HG02981 (cell line): ENCODE data around the gene RHOBTB1.

Experiments
- ATAC-seq: cut with Tn5 transposase; IDR thresholded peaks from one replicate; pipeline ENCODE4 v1.9.1; 2021; ENCODE audit warnings: mild to moderate bottlenecking, moderate library complexity; ENCODE audit not compliant: unreplicated experiment

RHOBTB1 gene

DNA sequence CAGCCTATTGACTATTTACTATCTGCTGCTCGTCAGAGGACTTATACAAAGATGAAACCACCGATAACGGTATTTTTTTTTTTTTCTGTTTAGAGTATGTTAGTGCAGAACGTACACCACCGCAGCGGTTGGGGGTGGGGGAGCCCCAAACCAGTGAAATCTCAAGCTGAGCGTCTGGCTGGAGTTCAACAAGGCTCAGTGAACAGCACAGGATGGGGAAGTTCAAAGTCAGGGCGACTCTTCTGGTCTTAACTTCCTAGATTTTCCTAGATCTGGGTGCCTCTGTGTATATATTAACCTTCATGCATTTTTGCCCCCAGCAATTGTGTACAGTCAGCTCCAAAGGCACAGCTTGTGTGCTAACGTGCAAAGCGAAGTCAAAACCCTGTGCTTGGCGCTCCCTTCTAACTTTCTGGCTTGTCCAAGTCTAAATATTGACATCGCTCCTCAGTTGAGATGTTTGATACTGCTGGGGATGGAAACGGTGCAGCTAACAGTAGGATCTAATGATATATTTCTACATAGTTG lies 1.1 kb downstream of the RHOBTB1 start:
- peak; percentile 60 for ATAC-seq

DNA sequence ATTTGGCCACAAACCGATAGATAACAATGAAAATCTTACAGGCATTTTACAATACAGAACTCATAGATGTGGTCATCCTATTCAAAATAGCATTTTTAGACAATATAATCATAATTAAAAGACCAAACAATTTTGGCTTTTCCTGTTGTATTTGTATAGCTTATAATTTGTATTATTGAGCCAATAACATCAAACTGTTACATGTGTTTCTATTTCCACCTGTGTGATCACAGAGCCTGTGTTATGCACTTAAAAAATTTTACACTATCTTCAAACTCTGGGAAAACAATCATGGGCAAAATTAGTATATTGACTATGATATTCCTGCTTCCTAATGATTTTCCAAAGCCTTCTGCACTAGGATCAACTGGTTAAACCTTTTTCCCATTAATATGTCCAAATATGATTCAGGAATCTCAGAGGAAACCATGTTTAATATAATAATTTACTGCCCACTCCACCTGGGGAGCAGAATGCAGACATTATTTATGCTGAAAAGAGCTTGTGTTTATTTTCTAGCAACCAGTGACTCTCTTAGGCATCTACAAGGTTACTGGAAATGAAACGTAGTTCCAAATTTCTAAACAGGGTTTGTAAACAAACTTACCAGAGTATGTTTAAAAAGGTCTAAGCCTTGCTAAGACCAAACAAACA lies 1.7 kb downstream of the RHOBTB1 start:
- no peak for ATAC-seq

GRCh38 chr10:60940446-60940845 lies 3.5 kb downstream of the RHOBTB1 start:
- ATAC-seq = no peak

- no peak for ATAC-seq
Measured at GRCh38 chr10:60937784-60938654, 6.0 kb downstream of the RHOBTB1 start.

DNA sequence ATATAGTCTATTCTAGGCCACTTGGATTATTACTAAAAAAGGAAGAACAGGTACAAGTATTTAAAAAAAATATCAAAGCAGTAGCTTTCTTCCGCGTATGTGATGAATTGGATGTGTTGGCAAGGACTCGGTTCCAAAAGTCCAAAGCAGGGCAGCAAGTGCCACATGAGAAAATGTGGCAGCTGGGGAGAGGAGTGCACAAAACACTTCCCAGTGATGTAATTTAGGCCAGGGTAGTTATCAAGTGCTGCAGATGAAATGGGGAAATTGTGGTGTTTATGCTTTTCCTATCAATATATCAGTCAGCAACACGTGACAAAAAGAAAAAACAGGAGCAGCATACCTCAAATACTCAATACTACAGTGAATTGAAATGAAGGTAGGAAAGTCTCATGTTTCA lies 7.0 kb downstream of the RHOBTB1 start:
- ATAC-seq = no peak

DNA sequence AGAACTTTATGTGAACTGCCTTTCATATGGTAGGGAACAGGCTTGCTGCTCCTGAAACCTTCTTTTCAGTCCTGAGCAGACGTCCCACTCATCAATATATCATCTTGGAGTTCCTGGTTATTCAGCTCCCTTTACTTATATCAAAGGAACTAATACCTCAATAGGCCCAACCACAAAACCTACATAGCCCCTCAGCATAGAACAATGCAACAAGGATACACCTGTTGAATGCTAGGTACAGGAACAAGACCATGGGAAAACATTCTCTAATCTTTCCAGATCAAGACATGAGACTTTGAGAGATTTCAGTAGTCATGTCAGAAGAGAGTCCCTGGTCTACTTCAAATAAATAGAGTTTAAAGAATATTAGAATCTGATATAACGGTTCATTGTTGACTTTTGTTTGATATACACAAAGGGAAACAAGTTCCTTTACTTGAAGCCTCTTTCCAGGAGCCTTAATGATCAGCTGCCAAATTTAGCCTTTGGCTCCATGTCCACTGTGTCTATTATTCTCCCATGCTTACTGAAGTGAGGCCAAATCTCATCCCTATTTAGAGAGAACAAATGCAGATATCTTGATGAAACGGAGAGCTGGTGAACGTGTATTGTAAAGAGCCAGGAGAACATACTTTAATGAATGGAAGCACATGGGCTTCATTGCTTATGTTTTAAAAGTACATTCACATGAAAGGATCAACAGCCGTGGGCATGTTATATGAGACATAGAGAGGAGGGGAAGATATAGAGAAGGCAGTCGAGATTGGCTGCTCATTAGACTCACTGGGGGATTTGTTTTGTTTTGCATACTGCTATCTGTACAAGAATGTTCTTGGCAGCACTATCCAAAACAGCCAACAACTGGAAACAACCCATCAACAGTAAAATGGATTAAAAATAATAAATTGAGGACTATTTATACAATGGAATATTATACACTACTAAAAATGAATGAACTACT lies 9.5 kb downstream of the RHOBTB1 start:
- ATAC-seq = no peak

- no peak for ATAC-seq
Measured at GRCh38 chr10:60932756-60933155, 11.2 kb downstream of the RHOBTB1 start.

DNA sequence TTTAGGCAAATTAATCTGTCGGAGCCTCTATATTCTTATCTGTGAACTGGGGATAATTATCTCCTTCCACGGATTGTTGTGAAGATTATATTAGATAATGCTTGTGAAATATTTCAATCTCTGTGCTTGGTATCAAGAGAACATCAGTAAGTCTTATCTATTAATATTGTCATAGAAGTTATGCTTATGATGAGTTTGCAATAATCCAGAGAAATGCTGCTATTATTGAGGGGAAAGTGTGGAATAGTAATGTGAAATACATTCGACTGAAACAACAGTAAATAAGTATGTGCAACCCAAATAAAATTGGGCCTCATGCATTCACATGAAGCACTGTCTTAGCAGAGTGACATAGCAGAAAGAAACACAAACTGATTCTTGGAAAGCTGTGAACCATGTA lies 13.7 kb downstream of the RHOBTB1 start:
- ATAC-seq = no peak

DNA sequence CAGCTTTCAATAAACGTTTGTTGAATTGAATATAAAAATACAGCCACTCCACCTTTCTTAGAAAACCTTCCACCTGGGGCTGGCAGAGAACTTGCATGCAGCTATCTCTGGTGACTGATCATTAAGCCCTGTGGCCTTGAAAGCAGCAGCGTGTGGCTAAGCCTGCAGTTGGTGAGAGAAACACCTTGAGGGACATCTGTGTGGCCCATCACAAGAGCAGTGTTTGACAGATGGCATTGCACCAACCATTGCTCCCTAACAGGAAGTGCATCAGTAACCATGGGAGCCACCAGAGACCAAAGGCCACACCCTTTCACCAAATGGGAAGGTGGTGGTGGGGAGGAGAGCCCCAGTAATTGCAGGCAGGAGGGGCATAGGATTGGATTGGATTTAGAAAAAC lies 22.4 kb downstream of the RHOBTB1 start:
- no peak for ATAC-seq

- ATAC-seq = no peak
Measured at GRCh38 chr10:60920479-60920878, 23.5 kb downstream of the RHOBTB1 start.

GRCh38 chr10:60919551-60919950 lies 24.4 kb downstream of the RHOBTB1 start:
- no peak for ATAC-seq

DNA sequence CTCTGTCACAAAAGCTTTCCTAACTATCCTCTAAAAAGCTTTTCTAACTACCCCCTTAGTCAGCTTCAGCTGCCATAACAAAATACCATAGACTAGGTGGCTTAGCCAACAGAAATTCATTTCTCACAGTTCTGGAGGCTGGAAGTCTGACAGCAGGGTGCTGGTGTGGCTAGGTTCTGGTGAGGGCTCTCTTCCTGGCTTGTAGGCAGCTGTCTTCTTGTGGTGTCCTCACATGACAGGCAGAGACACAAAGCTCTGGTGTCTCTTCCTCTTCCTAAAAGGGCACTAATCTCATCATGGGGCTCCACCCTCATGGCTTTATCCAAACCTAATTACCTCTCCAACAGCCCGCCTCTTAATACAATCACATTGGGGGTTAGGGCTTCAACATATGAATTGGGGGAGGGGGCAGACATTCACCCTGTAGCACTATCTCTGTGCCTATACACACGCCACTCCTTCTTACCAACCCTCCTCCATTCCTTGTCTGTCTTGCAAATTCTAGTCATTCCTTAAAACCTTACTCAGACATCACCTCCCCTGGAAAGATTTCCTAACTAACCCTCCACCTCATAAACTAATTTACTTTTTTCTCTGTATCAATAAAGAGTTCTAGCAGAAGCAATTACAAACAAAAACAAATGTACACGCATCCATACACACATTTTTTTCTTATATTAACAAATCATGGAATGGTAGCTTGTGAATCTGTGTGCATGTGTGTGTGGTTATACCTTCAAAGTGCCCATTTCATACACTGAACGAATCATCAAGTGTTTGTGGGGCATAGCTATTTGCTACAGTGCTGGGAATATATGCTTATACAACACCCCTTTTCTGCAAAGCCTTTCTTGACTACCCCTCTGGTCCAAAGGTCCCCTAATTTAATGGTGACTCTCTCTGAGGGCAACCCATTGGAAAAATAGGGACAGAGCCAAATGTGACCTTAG lies 26.4 kb downstream of the RHOBTB1 start:
- no peak for ATAC-seq

- no peak for ATAC-seq
Measured at GRCh38 chr10:60916025-60916424, 28.0 kb downstream of the RHOBTB1 start.

DNA sequence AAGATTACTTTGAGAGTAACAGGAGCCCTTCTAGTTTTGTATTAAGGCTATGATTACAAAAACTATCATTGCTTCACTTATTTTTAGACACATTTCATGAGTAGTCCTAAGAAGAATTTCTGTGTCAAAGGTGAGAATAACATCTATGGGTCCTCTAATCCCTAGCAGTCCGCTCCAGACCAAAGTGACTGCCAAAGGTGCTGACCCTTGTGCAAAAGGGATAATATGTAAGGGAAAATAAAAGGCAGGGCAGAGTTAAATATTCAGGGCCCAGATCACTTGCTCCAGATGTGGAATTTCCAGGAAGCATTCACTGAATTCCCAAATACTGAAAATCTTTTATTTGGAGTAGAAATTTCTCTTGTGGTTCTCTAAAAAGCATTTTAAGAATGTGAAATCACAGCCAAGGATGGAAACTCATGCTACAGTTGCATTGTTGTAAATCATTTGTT lies 29.3 kb downstream of the RHOBTB1 start:
- no peak for ATAC-seq

DNA sequence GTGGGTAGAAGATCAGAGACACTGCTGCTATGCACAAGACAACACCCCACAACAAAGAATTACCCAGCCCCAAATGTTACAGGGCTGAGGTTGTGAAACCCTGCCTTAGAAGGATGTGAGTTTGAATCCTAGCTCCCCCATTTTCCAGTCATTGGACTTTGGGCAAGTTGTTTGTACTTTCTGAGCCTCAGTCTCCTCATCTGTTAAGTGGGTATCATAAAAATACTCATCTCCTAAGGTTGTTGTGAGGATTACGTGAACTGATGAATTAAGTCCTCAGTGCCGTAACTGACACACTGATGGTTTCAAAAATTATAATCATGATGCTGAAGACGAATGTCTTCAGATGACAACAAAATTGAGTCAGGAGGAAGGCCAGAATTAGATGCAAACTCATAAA lies 30.3 kb downstream of the RHOBTB1 start:
- ATAC-seq = no peak

GRCh38 chr10:60913071-60913470 lies 30.9 kb downstream of the RHOBTB1 start:
- ATAC-seq = no peak

- ATAC-seq = no peak
Measured at GRCh38 chr10:60911715-60912114, 32.3 kb downstream of the RHOBTB1 start.

- no peak for ATAC-seq
Measured at GRCh38 chr10:60911216-60911615, 32.8 kb downstream of the RHOBTB1 start.

- ATAC-seq = no peak
Measured at GRCh38 chr10:60910543-60910942, 33.4 kb downstream of the RHOBTB1 start.

DNA sequence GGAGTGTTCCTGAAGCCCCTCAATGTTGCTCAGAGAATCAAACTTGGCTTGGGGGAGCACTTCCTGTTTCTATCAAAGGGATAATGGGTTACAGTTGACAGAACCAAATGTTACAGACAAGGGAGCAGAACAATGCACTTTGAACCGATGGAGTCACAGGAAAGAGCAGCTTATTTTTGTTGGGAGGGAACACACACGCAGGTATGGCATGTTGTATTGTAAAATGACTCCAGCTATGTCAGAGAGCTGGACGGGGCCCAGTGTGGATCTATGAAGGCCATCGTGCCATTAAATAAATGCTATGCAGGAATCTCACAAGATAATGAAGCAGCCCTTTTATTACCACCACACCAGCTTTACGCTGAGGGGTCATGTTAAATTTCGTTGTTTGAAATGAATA lies 35.1 kb downstream of the RHOBTB1 start:
- ATAC-seq = no peak
